NT2/D1 (cell line): ENCODE data around the gene ABCA4.

Experiments used
- DNase-seq: peaks from one replicate; pipeline ENCODE4 v3.0.0-alpha.2; 2011; ENCODE audit warnings: low read depth, low spot score
- H3K27me3 ChIP-seq: 2 replicates; pipeline ENCODE4 v1.6.0; 2011; ENCODE audit warnings: mild to moderate bottlenecking; ENCODE audit not compliant: insufficient read length, insufficient read depth
- H3K36me3 ChIP-seq: 2 replicates; pipeline ENCODE4 v1.6.1; 2011; ENCODE audit warnings: mild to moderate bottlenecking, low read length, mixed read lengths; ENCODE audit not compliant: insufficient read depth, insufficient read length
- H3K4me1 ChIP-seq: 2 replicates; pipeline ENCODE4 v1.5.1; 2011; ENCODE audit not compliant: insufficient read depth, insufficient read length
- H3K4me3 ChIP-seq: 2 replicates; pipeline ENCODE4 v1.5.1; 2011; ENCODE audit warnings: low read depth; ENCODE audit not compliant: insufficient read length
- H3K9ac ChIP-seq: 2 replicates; pipeline ENCODE4 v1.6.0; 2011; ENCODE audit warnings: low read depth; ENCODE audit not compliant: insufficient read length
- H3K9me3 ChIP-seq: 2 replicates; pipeline ENCODE4 v1.5.1; 2011; ENCODE audit warnings: mild to moderate bottlenecking, low read length; ENCODE audit not compliant: insufficient read depth
- SUZ12 ChIP-seq: IDR thresholded peaks from 2 replicates; pipeline ENCODE4 v1.6.1; 2011; ENCODE audit not compliant: insufficient read length, insufficient read depth; ENCODE audit errors: extremely low read depth
- YY1 ChIP-seq: IDR thresholded peaks from 2 replicates; pipeline ENCODE4 v1.6.1; 2011; ENCODE audit not compliant: insufficient read length, insufficient read depth
- ZNF274 ChIP-seq: IDR thresholded peaks from 2 replicates; pipeline ENCODE4 v1.6.1; 2011; ENCODE audit warnings: mild to moderate bottlenecking, low read depth, low read length

ABCA4 gene

DNA sequence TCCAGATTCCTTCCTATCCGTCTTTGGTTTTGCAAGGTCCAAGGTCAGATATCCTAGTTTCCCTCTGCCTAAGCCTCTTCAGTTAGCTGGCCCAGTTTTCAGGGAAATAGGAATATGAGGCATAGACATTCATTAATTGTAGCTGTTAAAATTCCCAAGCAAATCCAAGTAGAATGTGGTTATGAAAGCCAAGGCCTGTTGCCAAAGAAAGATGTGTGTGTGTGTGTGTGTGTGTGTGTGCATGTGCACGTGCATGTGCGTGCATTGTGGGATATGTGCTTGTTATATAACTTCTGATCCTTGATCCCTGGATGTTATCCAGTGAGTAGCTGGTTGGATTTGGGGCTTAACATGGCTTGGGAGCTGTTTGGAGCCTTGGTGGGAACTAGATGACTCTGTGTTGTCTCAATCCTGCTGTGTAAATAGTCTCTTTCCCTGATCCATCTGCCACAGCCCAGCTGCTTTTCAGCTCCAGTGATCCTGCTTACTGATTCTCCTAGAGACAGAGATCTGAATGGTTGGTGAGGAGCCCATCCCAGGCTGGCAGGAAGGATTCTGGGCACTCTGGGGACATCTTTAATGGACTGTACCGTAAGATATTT, 141.1 kb downstream of the ABCA4 start:
- H3K27me3 ChIP-seq: no peaks in the 10 kb centered on the region
- H3K9me3 ChIP-seq: no peaks in the 10 kb centered on the region
- no peak overlapping the region for H3K4me3 ChIP-seq
- H3K36me3 ChIP-seq: no peaks in the 10 kb centered on the region
- TF ChIP-seq SUZ12 (no peak), ZNF274 (no peak), YY1 (no peak)
- H3K4me1 ChIP-seq: peaks cover 5% of the 10 kb centered on the region
- H3K9ac ChIP-seq: no peak overlapping the region
- DNase-seq: no peak

DNA sequence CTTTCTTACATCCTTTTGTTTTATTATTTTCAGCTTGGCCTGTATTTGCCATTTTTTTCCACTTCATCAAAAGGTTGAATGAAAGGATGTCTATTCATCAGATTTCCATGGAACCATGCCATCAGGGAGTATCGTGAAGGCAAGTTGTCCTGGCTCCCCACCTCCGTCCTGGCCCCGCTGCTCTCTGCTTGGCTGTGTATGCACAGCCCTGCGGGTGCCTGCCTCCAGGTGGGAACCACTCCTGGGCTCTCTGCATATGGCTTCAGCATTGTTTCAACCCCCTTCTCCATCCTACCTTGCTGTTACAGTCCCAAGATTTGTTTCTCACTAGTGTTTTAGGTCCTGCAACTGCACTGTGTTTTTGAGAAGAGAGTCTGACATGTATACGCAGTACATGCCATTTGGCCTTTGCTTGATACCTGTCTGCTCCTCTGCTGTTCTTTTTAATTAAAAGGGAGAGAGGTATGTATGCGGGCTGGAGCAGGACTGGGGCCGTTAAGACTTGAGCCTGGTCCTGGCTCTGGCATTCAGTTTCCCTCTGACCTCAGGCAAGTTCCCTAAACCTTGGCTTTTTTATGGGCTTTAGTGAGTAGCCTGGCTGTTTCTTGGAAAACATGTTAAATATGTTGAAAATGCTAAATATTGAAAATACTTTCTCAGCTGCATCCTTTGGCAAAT, 141.8 kb downstream of the ABCA4 start:
- TF ChIP-seq ZNF274 (no peak), YY1 (no peak), SUZ12 (no peak)
- DNase-seq: no peak
- peaks cover 5% of the 10 kb centered on the region for H3K4me1 ChIP-seq

DNA sequence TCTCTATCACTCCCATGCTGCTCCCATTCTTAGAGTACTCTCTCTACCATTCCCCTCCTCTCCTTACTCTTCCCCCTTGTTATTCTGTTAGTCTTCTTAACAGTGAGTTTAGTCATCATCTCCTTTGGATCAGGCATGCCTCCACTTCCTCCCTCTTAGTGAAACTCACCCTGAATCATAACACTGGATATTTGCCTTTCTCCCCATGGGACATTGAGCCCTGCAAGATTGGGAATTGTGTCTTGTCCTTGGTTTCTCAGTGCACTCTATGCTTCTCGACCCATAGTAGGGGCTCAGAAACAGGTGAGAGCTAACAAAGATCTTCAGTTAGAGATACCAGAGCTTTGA, 143.4 kb downstream of the ABCA4 start:
- H3K27me3 ChIP-seq: no peaks in the 10 kb centered on the region
- DNase-seq: no peak

More for the DNA sequence above, 141.8 kb downstream of the ABCA4 start:
- no peak overlapping the region for H3K9ac ChIP-seq
- H3K27me3 ChIP-seq: no peaks in the 10 kb centered on the region
- H3K4me3 ChIP-seq: no peak overlapping the region
- H3K36me3 ChIP-seq: no peaks in the 10 kb centered on the region
- no peaks in the 10 kb centered on the region for H3K9me3 ChIP-seq

DNA sequence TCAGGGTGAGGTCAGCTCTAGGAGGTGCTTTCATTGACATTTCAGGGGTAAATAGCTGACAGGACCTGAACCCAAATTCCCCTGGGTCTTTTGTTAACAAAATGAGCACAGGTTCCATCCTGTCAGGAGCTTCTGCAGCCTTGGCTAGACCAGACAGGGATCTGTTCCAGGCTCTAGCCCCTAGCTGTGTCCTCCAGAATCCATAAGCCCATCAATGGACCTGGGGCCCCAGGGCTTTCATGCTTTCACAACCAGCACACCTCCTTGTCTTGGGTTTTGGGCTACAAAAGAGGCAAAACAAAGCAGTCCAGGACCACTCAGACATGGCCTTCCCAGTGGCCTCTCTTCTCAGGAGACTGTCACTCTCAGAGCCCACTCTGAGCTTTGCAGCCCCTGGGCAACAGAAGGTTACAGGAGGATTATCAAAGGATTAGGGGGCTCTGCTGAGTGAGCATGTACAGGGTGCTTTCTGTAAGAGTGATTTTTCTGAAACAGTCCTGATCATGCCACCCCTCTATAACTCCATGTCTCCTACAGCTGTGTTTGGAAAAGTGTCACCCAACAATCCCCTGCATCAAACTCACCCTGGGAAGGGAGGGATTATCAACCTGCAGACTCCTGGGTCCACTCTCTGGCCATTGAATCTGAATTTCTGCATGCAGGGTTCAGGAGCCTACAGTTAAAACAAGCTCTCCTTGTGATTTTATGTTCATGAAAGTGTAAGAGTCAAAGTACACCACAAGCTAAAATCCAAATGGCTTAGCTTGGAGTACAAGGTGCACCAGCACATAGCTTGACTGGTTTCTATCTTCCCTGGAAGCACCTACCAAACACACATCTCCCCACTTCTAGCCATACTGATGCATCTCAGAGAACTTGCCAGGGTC, 144.0 kb downstream of the ABCA4 start:
- H3K9ac ChIP-seq: no peak overlapping the region
- H3K4me3 ChIP-seq: no peak overlapping the region
- no peak for DNase-seq
- H3K4me1 ChIP-seq: peaks cover 5% of the 10 kb centered on the region
- TF ChIP-seq SUZ12: no peak
- TF ChIP-seq ZNF274: no peak
- TF ChIP-seq YY1: no peak
- H3K27me3 ChIP-seq: no peaks in the 10 kb centered on the region
- no peaks in the 10 kb centered on the region for H3K9me3 ChIP-seq
- H3K36me3 ChIP-seq: no peaks in the 10 kb centered on the region

More for the DNA sequence above, 143.4 kb downstream of the ABCA4 start:
- TF ChIP-seq SUZ12 (no peak), YY1 (no peak), ZNF274 (no peak)
- peaks cover 5% of the 10 kb centered on the region for H3K4me1 ChIP-seq
- H3K9me3 ChIP-seq: no peaks in the 10 kb centered on the region
- no peak overlapping the region for H3K4me3 ChIP-seq
- H3K36me3 ChIP-seq: no peaks in the 10 kb centered on the region
- no peak overlapping the region for H3K9ac ChIP-seq

DNA sequence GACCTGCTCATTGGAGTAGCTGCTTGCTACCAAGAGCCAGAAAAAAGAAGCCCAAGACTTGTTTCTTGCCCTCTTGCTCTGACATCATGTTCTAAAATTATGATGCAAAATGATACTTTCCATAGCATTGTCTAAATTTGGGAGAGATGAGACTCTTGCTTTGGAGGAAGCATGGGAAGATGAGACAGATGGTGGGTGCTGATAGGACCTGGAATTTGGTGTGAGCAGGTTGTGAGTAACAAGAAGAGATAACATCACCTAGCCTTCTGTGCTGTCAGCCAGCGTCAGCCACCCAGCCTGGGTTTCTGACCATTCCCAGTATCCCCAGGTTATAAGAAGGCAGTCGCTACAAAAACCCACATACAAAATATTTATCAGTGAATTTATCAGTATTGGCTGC, 144.7 kb downstream of the ABCA4 start:
- H3K4me3 ChIP-seq: no peak overlapping the region
- no peaks in the 10 kb centered on the region for H3K36me3 ChIP-seq
- TF ChIP-seq SUZ12 (no peak), ZNF274 (no peak), YY1 (no peak)
- H3K27me3 ChIP-seq: no peaks in the 10 kb centered on the region
- DNase-seq: no peak
- peaks cover 5% of the 10 kb centered on the region for H3K4me1 ChIP-seq
- no peaks in the 10 kb centered on the region for H3K9me3 ChIP-seq
- H3K9ac ChIP-seq: no peak overlapping the region

DNA sequence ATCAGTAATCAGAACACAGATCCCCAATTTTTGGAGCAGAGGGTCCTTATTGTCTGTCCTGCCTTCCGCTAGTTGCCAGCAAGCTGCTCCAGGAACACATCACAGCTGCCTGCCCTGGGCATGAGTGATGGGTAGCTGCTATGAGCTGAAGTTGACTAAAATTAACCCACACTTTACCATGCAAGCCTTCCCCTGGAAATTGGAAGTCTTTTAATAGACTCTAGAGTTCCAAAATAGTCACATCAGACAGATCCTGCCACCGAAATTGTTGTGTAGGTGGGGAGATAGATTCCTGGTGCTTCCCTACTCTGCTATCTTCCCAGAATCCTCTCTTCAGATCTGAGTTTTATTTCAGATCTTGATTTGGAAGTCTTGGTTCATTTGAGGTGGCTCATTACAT, 148.6 kb downstream of the ABCA4 start:
- DNase-seq: no peak
- TF ChIP-seq ZNF274: no peak
- no peak for TF ChIP-seq SUZ12
- no peak for TF ChIP-seq YY1
- Histone ChIP-seq H3K36me3 (no peaks in the 10 kb centered on the region), H3K4me3 (no peak overlapping the region), H3K9ac (no peak overlapping the region), H3K9me3 (no peaks in the 10 kb centered on the region), H3K4me1 (peaks cover 5% of the 10 kb centered on the region), H3K27me3 (no peaks in the 10 kb centered on the region)

DNA sequence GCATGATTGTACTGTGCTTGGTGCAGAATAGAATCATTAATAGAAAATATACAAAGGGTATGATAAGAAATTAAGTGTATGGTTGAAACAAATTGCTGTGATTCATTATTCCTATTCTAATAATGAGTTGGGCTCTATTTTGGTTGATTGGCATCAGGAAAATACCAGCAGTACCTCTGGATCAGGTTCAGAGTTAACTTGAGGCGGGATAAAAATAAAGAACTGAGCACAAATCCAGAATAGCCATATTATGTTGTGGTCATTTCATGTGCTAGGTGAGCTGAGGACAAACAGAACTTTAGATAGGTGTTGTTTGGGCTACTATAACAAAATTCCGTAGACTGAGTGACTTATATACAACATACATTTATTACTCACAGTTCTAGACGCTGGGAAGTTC, 151.1 kb downstream of the ABCA4 start:
- Histone ChIP-seq H3K36me3 (no peaks in the 10 kb centered on the region), H3K4me3 (no peak overlapping the region), H3K27me3 (no peaks in the 10 kb centered on the region), H3K4me1 (peaks cover 3% of the 10 kb centered on the region), H3K9ac (no peak overlapping the region), H3K9me3 (no peaks in the 10 kb centered on the region)
- no peak for DNase-seq
- TF ChIP-seq ZNF274 (no peak), SUZ12 (no peak), YY1 (no peak)
